HuH-7.5 (cell line): Measurements from ENCODE around the gene ZNF747.

Source experiments
- DNase-seq: peaks from one replicate; pipeline ENCODE4 v3.0.0; 2011; ENCODE audit warnings: low spot score

Gene ZNF747

GRCh38 chr16:30518552-30518951, 16.1 kb downstream of the ZNF747 start:
- DNase-seq = no peak

DNA sequence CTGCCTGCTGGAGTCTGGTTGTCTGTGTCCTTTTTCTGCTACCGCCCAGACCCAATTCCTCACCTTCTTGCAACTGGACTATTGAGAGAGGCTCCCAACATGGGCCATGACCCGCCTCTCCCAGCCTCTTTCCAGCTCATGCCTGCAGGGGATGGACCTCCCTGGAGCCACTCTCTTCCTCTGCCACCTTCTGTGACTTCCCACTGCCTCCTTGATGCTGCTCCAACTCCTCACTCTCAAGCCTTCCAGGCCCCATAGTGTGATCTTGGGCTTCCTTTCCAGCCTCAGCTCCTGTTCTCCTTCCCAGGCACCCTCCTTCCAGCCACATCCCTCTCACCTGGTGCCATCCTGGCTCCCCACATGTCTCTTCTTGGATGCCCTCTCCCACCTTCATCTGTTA, 19.4 kb downstream of the ZNF747 start:
- no peak for DNase-seq

GRCh38 chr16:30511509-30511908, 23.1 kb downstream of the ZNF747 start:
- no peak for DNase-seq

DNA sequence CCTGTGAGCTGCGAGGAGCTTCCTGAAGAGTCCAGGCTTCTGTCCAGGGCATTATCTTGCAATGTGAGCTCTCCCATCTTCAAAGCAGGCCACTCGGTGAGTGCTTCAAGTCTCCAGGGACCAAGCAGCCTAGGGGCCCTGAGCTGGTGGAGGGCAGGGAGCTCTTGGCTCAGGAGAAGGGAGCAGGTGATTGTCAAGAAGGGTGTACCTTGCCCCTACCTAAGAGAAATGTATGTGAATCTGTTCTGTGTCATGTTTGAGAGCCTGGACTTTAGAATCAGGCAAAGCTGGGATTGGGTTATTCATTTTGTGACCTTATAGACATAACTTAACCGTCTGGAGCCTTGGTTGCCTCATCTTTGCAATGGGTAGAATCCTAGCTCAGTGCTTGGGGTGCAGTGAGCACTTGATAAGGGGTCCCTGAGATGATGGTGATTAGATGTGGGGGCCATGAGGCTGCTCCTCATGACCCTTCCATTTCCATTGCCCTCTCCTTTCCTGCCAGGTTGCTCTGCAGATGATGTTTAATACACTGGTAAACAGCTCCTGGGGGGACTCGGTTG, 24.2 kb downstream of the ZNF747 start:
- DNase-seq = no peak

GRCh38 chr16:30509081-30509765, 25.4 kb downstream of the ZNF747 start:
- DNase-seq = no peak

GRCh38 chr16:30503403-30504296, 31.0 kb downstream of the ZNF747 start:
- DNase-seq = no peak

DNA sequence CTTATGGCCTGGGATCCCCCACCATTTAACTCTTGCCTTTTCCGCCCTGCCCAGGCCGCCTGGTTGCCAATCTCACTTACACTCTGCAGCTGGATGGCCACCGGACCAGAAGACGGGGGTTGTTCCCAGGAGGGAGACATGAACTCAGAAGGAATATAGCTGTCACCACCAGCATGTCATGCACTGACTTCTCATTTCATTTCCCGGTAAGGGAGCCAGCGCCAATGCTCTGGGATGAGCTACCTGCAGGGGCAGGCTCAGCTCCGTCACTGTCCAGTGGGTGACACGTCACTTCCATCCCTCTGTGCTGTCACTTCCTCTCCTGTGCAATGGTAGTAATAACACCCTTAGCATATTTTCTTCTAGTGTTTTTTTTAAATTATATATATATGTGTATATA, 35.4 kb downstream of the ZNF747 start:
- DNase-seq = no peak

DNA sequence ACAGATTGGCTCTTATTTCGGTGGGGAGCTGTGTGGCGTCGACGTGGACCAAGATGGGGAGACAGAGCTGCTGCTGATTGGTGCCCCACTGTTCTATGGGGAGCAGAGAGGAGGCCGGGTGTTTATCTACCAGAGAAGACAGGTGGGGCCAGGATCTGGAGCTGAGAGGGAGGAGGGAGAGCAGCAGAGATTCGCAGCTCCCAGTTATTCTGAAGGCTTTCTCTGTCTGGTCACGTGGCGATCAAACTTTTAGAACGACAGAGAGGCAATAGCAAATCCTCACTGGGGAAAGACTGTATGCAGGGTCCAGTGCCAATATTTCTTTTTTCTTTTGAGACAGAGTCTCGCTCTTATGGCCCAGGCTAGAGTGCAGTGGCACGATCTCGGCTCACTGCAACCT, 39.9 kb downstream of the ZNF747 start:
- DNase-seq = no peak

- DNase-seq = no peak
Measured at GRCh38 chr16:30493941-30494488, 40.6 kb downstream of the ZNF747 start.

DNA sequence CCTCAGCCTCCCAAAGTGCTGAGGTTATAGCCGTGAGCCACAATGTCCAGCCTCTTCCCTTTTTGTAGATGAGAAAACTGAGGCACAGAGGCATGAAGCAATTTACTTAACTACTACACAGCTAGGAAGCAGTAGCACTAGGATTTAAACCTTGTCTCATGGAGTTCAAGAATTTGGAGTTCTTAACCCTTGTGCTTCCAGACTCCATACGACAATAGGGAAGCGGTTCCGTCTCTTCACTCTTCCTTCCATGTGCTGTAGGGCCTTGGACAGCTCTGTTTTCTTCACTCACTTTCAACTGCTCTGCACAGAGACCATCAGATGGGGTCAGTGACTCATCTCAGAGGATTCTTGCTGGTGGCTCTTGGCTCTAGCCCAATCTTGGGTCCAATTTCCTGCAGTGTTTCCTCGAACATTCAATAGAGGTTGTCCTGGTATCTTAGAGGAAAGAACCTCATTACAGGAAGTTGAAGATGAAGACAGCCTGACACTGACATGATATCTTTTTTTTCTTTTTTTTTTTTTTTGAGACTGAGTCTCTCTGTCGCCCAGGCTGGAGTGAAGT, 42.8 kb downstream of the ZNF747 start:
- peak; percentile 25 for DNase-seq

GRCh38 chr16:30491229-30491628, 43.4 kb downstream of the ZNF747 start:
- no peak for DNase-seq

- DNase-seq = no peak
Measured at GRCh38 chr16:30490210-30490609, 44.4 kb downstream of the ZNF747 start.

GRCh38 chr16:30488764-30489605, 45.7 kb downstream of the ZNF747 start:
- peak; percentile 41 for DNase-seq

- no peak for DNase-seq
Measured at GRCh38 chr16:30485818-30486436, 48.7 kb downstream of the ZNF747 start.

DNA sequence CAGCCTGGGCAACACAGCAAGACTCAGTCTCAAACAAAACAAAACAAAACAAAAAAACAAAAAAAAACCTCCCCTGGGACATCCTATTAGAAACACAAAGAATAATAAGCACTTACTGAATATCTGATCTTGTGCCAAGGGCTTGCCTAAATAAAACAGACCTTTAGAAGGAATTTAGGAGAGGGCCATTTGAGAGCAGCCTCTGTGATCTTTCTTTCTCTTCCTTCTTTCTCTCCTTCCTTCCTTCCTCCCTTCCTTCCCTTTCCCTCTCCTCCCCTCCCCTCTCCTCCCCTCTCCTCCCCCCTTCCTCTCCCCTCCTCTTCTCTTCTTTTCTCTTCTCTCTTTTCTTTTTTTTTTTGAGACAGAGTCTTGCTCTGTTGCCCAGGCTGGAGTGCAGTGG, 49.8 kb downstream of the ZNF747 start:
- no peak for DNase-seq

DNA sequence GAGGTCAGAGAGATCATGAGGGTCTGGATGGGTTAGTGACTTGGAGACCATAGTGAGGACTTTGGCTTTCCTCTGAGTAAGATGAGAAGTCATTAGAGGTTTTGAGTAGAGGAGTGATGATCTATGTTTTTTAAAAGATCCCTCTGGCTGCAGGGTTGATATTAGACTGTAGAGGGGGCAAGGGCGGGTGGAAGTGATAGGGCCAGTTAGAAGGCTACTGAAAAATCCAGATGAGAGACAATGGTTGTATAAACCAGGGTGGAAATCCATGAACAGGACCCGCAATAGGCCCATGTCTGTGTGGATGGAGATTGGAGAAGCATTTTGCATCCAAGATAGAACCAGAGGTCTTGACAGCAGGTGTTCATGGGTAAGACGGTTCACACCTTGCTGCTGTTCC, 52.3 kb downstream of the ZNF747 start:
- DNase-seq = no peak

DNA sequence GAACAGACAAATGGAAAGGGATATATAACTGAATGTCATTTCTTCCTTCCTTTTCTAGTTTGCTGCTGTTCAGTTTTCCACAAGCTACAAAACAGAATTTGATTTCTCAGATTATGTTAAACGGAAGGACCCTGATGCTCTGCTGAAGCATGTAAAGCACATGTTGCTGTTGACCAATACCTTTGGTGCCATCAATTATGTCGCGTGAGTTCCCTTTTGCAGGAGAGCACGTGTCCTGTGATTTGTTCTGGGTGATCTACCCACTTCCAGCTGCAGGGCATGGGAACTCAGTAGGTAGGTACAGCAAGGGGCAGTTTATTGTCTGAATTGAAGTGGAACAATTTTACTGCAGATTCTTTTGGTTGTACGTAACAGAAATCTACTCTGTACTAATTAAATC, 53.3 kb downstream of the ZNF747 start:
- no peak for DNase-seq
